Astrocyte (in vitro differentiated cells and primary cell): ENCODE data around the gene DPYSL3. TPM values are rescaled to one million over a fixed set of nuclear protein-coding genes. Genes with fewer than 3 reads are reported as not detected.

ENCODE experiments used
- DNase-seq: peaks from one replicate; pipeline ENCODE4 v3.0.0-alpha.2; 2010; ENCODE audit warnings: low read depth
- FAIRE-seq: peaks from 2 replicates; lab custom pipeline; 2011; peaks lifted over from hg19 to GRCh38; lab: Jason Lieb, UNC
- H2AFZ ChIP-seq: 2 replicates; pipeline ENCODE4 v1.6.0; 2012; ENCODE audit warnings: low read depth, low read length, inconsistent platforms
- H3K27ac ChIP-seq: 2 replicates; pipeline ENCODE4 v1.5.1; 2011; ENCODE audit warnings: low read depth, low read length, inconsistent platforms
- H3K27me3 ChIP-seq: 2 replicates; pipeline ENCODE4 v1.6.0; 2011; ENCODE audit warnings: low read length, inconsistent platforms; ENCODE audit not compliant: insufficient read depth
- H3K36me3 ChIP-seq: 2 replicates; pipeline ENCODE4 v1.5.1; 2011; ENCODE audit warnings: low read length, inconsistent platforms; ENCODE audit not compliant: insufficient read depth
- H3K4me1 ChIP-seq: 2 replicates; pipeline ENCODE4 v1.5.1; 2011; ENCODE audit warnings: low read length, inconsistent platforms; ENCODE audit not compliant: insufficient read depth
- H3K4me2 ChIP-seq: 2 replicates; pipeline ENCODE4 v1.6.0; 2012; ENCODE audit warnings: low read length, inconsistent platforms
- H3K4me3 ChIP-seq: 2 replicates; pipeline ENCODE4 v1.5.1; 2011; ENCODE audit warnings: low read depth, mild to moderate bottlenecking, low read length, inconsistent platforms; ENCODE audit not compliant: insufficient read depth
- H3K79me2 ChIP-seq: 2 replicates; pipeline ENCODE4 v1.6.0; 2012; ENCODE audit warnings: mild to moderate bottlenecking, low read length, inconsistent platforms; ENCODE audit not compliant: insufficient read depth
- H3K9ac ChIP-seq: 2 replicates; pipeline ENCODE4 v1.6.0; 2012; ENCODE audit warnings: mild to moderate bottlenecking, low read length, inconsistent platforms
- H3K9me3 ChIP-seq: 2 replicates; pipeline ENCODE4 v1.5.1; 2012; ENCODE audit warnings: low read depth, mild to moderate bottlenecking, low read length, inconsistent platforms; ENCODE audit not compliant: insufficient read depth
- H4K20me1 ChIP-seq: 2 replicates; pipeline ENCODE4 v1.6.0; 2012; ENCODE audit warnings: low read length, inconsistent platforms; ENCODE audit not compliant: insufficient read depth
- H3K27ac Mint-ChIP-seq: one replicate; pipeline ENCODE4 v1.8.0; 2021; ENCODE audit warnings: mild to moderate bottlenecking, mixed read lengths; ENCODE audit not compliant: unreplicated experiment
- H3K27me3 Mint-ChIP-seq: one replicate; pipeline ENCODE4 v1.8.0; 2021; ENCODE audit warnings: low read depth, mixed read lengths; ENCODE audit not compliant: unreplicated experiment
- H3K36me3 Mint-ChIP-seq: one replicate; pipeline ENCODE4 v1.8.0; 2021; ENCODE audit warnings: low read depth, mixed read lengths; ENCODE audit not compliant: unreplicated experiment
- H3K4me1 Mint-ChIP-seq: one replicate; pipeline ENCODE4 v1.8.0; 2021; ENCODE audit warnings: low read depth, mixed read lengths; ENCODE audit not compliant: unreplicated experiment
- H3K4me3 Mint-ChIP-seq: one replicate; pipeline ENCODE4 v1.8.0; 2021; ENCODE audit warnings: mild to moderate bottlenecking, moderate library complexity, mixed read lengths; ENCODE audit not compliant: unreplicated experiment
- H3K9me3 Mint-ChIP-seq: one replicate; pipeline ENCODE4 v1.8.0; 2021; ENCODE audit warnings: mild to moderate bottlenecking, mixed read lengths; ENCODE audit not compliant: unreplicated experiment
- CTCF ChIP-seq: IDR thresholded peaks from 2 replicates; pipeline ENCODE4 v1.5.1; 2011; ENCODE audit warnings: low read depth, mild to moderate bottlenecking, inconsistent platforms, low read length, moderate library complexity; ENCODE audit not compliant: insufficient read depth
- EZH2 ChIP-seq: IDR thresholded peaks from 2 replicates; pipeline ENCODE4 v1.6.1; 2012; ENCODE audit warnings: mild to moderate bottlenecking, low read length, inconsistent platforms; ENCODE audit not compliant: insufficient read depth
- total RNA-seq: library from RNA; stranded (reverse); gene quantifications from 2 replicates; pipeline ENCODE4 v1.2.1, GENCODE V29; 2021

The DPYSL3 gene
- total RNA-seq, 1 donor from 2014 or later = 197 TPM

- H3K36me3 Mint-ChIP-seq = no peaks in the 10 kb centered on the region
- no peak overlapping the region for H3K4me3 Mint-ChIP-seq
- H3K4me2 ChIP-seq = no peak overlapping the region
These were observed 48.2 kb upstream of the DPYSL3 start for GRCh38 chr5:147557876-147558745.

GRCh38 chr5:147555176-147555575, 45.3 kb upstream of the DPYSL3 start:
- Mint-ChIP-seq H3K9me3 (no peaks in the 10 kb centered on the region), H3K27me3 (no peaks in the 10 kb centered on the region), H3K4me1 (peaks cover 14% of the 10 kb centered on the region), H3K36me3 (peaks cover 1% of the 10 kb centered on the region), H3K27ac (no peak overlapping the region), H3K4me3 (no peak overlapping the region)
- no peak for TF ChIP-seq EZH2
- TF ChIP-seq CTCF = no peak
- FAIRE-seq (no peak), DNase-seq (no peak)
- H3K4me2 ChIP-seq = no peak overlapping the region
- H4K20me1 ChIP-seq = no peaks in the 10 kb centered on the region
- H3K9ac ChIP-seq = peak overlapping the region; percentile 76
- no peaks in the 10 kb centered on the region for H3K9me3 ChIP-seq
- no peaks in the 10 kb centered on the region for H3K79me2 ChIP-seq
- H3K4me1 ChIP-seq = peaks cover 27% of the 10 kb centered on the region
- H2AFZ ChIP-seq = no peak overlapping the region
- H3K36me3 ChIP-seq = no peaks in the 10 kb centered on the region
- peak overlapping the region; percentile 77 for H3K27ac ChIP-seq
- H3K27me3 ChIP-seq = no peaks in the 10 kb centered on the region
- no peak overlapping the region for H3K4me3 ChIP-seq

More at GRCh38 chr5:147557876-147558745, 48.2 kb upstream of the DPYSL3 start:
- Histone ChIP-seq H3K9me3 (no peaks in the 10 kb centered on the region), H4K20me1 (no peaks in the 10 kb centered on the region), H3K4me1 (peaks cover 27% of the 10 kb centered on the region), H3K79me2 (no peaks in the 10 kb centered on the region), H3K36me3 (no peaks in the 10 kb centered on the region), H3K27me3 (no peaks in the 10 kb centered on the region), H3K27ac (no peak overlapping the region), H3K4me3 (no peak overlapping the region), H3K9ac (no peak overlapping the region), H2AFZ (no peak overlapping the region)
- TF ChIP-seq CTCF (no peak), EZH2 (no peak)
- no peaks in the 10 kb centered on the region for H3K9me3 Mint-ChIP-seq
- H3K27me3 Mint-ChIP-seq = no peaks in the 10 kb centered on the region
- DNase-seq (peak; percentile 48), FAIRE-seq (peak; percentile 23)
- no peak overlapping the region for H3K27ac Mint-ChIP-seq
- peaks cover 18% of the 10 kb centered on the region for H3K4me1 Mint-ChIP-seq
